ENCODE results near the gene KRTAP2-4. TPM values are rescaled to one million over a fixed set of nuclear protein-coding genes. Genes with fewer than 3 reads are reported as not detected.

KRTAP2-4 gene
- total and polyA plus RNA-seq, 2 of the 4 experiments (the other 2 are of a cell fraction), result not detected

DNA sequence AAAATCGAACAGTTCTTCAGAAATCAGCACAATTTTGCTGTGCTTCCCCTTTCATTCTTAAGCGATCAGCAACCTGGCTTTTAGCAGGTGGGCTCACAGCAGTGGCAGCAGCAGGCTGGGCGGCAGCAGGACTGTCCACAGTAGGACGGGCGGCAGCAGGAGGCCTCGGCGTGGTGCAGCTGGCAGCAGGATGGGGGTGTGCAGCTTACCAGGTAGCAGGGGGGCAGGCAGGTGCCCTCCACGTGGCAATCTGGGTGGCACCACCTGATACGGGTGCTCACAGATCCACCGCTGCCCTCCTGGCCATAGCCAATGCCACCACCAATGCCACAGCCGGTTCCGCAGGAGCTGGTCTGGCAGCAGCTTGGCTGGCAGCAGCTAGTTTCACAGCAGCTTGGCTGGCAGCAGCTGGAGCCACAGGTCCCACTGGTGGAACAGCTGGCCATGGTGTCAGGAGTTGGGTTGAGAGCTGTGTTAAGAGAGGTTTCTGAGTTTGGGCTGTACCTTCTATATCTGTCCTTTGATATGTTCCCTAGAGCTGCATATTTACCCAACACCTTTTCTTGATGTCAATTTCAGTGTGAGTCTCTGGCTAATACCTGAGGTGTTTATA is 35.9 kb downstream of the KRTAP2-4 start, which contains the start of gene KRTAP1-4:
Gene KRTAP1-4 (minus strand): TSS at position 563 of the 613 bp plus-strand sequence. CDS start 117 bp downstream, at position 446.
- POLR2A ChIA-PET (ENCODE audit: unreplicated experiment), result no interaction called here
- Histone ChIP-seq H3K4me2 (ENCODE audit: low read depth, low read length) (no peak within 1 kb of the TSS), H3K4ac (ENCODE audit: low read depth, low read length) (peak within 1 kb of the TSS; percentile 64), H4K20me1 (ENCODE audit: insufficient read depth, low read length) (no peaks in the 10 kb centered on the region), H4K8ac (ENCODE audit: low read depth in 2 of 2, low read length in 2 of 2) (peak within 1 kb of the TSS in 1 of 2 experiments; percentile 2; a peak in 2 of 4 replicates), H2BK15ac (ENCODE audit: low read depth, low read length) (peak within 1 kb of the TSS; percentile 82), H3K14ac (replicated peaks; ENCODE audit: low read depth, low read length) (peak within 1 kb of the TSS; percentile 63; the same call in 1 of the 2 replicates), H3K27ac (ENCODE audit: insufficient read depth, low read length) (no peak within 1 kb of the TSS), H4K5ac (ENCODE audit: low read depth, low read length) (peak within 1 kb of the TSS; percentile 69; the same call in 1 of the 2 replicates), H4K91ac (ENCODE audit: insufficient read depth, low read depth, low read length) (peak within 1 kb of the TSS; percentile 33; the same call in 1 of the 2 replicates), H3K9me1 (ENCODE audit: insufficient read depth, low read length) (peaks cover 7% of the 10 kb centered on the region), H3K9ac (ENCODE audit: low read depth, low read length) (no peak within 1 kb of the TSS), H3K79me1 (ENCODE audit: low read depth in 1 of 2, low read length in 2 of 2) (no peaks in the 10 kb centered on the region), H3K18ac (ENCODE audit: low read depth, low read length) (peak within 1 kb of the TSS; percentile 74), H2AK9ac (replicated peaks; ENCODE audit: low read depth, low read length, poor library complexity) (no peak within 1 kb of the TSS), H3K56ac (ENCODE audit: extremely low read depth, insufficient read depth, low read length) (no peak within 1 kb of the TSS), H2BK120ac (ENCODE audit: low read depth, low read length) (peak within 1 kb of the TSS; percentile 48), H3K4me1 (ENCODE audit: control insufficient read depth, insufficient read depth, low read length) (peaks cover 13% of the 10 kb centered on the region), H2BK5ac (ENCODE audit: low read depth, low read length, poor library complexity, severe bottlenecking) (peak within 1 kb of the TSS; percentile 41), H2AFZ (replicated peaks; ENCODE audit: low read length, poor library complexity) (no peak within 1 kb of the TSS), H3K27me3 (ENCODE audit: control insufficient read depth, insufficient read depth, low read length) (no peaks in the 10 kb centered on the region), H2BK20ac (ENCODE audit: low read depth, low read length) (peak within 1 kb of the TSS; percentile 66), H2AK5ac (ENCODE audit: low read depth, low read length) (peak within 1 kb of the TSS; percentile 91), H3K36me3 (ENCODE audit: control insufficient read depth, insufficient read depth, low read length) (no peaks in the 10 kb centered on the region), H3K4me3 (ENCODE audit: insufficient read depth, low read depth, low read length) (no peak within 1 kb of the TSS), H3K9me3 (ENCODE audit: control insufficient read depth, insufficient read depth, low read length) (no peaks in the 10 kb centered on the region), H3K23ac (ENCODE audit: low read depth, low read length) (0 out of 2 replicates have a peak within 1 kb of the TSS, but pooled peaks have one; percentile 11)
- CTCF ChIA-PET, result no interaction called here
- BruUV-seq (replicated peaks), result no TSS peak
- no peak for ATAC-seq (ENCODE audit: low read depth)
- WGBS, 2 experiments (ENCODE audit: extremely low coverage in 2 of 2, insufficient read length in 1 of 2), result 100% methylated on average over 2 of the region's 12 CpGs; no CpG with 5 or more reads in 1 of the 2 experiments
- in situ Hi-C loops (cut with MboI; ENCODE audit: low sequenced_read_pairs) (no loop called here), intact Hi-C loops (cut with micrococcal nuclease) (no loop called here), dilution Hi-C loops (cut with HindIII; ENCODE audit: low sequenced_read_pairs, unreplicated experiment) (no loop called here)
- TF ChIP-seq MAFK (IDR thresholded peaks at IDR 0.05; ENCODE audit: low read depth, low read length), result no peak
- TF ChIP-seq, protein P1, sequence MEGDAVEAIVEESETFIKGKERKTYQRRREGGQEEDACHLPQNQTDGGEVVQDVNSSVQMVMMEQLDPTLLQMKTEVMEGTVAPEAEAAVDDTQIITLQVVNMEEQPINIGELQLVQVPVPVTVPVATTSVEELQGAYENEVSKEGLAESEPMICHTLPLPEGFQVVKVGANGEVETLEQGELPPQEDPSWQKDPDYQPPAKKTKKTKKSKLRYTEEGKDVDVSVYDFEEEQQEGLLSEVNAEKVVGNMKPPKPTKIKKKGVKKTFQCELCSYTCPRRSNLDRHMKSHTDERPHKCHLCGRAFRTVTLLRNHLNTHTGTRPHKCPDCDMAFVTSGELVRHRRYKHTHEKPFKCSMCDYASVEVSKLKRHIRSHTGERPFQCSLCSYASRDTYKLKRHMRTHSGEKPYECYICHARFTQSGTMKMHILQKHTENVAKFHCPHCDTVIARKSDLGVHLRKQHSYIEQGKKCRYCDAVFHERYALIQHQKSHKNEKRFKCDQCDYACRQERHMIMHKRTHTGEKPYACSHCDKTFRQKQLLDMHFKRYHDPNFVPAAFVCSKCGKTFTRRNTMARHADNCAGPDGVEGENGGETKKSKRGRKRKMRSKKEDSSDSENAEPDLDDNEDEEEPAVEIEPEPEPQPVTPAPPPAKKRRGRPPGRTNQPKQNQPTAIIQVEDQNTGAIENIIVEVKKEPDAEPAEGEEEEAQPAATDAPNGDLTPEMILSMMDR (conservative IDR thresholded peaks at IDR 0.05; ENCODE audit: low read depth, low read length), result no peak
- no peak for TF ChIP-seq RFX5 (IDR thresholded peaks at IDR 0.05; ENCODE audit: low read depth, low read length)
- TF ChIP-seq RAD21 (IDR thresholded peaks at IDR 0.05; ENCODE audit: low read length), result no peak
- TF ChIP-seq CEBPB (IDR thresholded peaks at IDR 0.05; ENCODE audit: low read depth, low read length), result no peak
- no peak for TF ChIP-seq BHLHE40 (IDR thresholded peaks at IDR 0.05; ENCODE audit: low read depth, low read length)
- TF ChIP-seq NFE2L2 (IDR thresholded peaks at IDR 0.05; ENCODE audit: low read depth, low read length), result no peak
- no peak for TF ChIP-seq FOS (IDR thresholded peaks at IDR 0.05; ENCODE audit: low read depth, low read length)
- TF ChIP-seq POLR2A (IDR thresholded peaks at IDR 0.05; ENCODE audit: low read depth, low read length), result no peak
- no peak for TF ChIP-seq SMC3 (IDR thresholded peaks at IDR 0.05; ENCODE audit: low read depth, low read length)
- no peak for TF ChIP-seq MAZ (IDR thresholded peaks at IDR 0.05; ENCODE audit: borderline replicate concordance, low read depth, low read length)
- no peak for TF ChIP-seq CHD1 (IDR thresholded peaks at IDR 0.05; ENCODE audit: low read depth, low read length)
- TF ChIP-seq RCOR1 (IDR thresholded peaks at IDR 0.05; ENCODE audit: insufficient replicate concordance, low read length), result no peak
- TF ChIP-seq MXI1 (IDR thresholded peaks at IDR 0.05; ENCODE audit: borderline replicate concordance, low read depth, low read length), result no peak
- TF ChIP-seq, protein P2, sequence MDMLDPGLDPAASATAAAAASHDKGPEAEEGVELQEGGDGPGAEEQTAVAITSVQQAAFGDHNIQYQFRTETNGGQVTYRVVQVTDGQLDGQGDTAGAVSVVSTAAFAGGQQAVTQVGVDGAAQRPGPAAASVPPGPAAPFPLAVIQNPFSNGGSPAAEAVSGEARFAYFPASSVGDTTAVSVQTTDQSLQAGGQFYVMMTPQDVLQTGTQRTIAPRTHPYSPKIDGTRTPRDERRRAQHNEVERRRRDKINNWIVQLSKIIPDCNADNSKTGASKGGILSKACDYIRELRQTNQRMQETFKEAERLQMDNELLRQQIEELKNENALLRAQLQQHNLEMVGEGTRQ (IDR thresholded peaks at IDR 0.05; ENCODE audit: low read depth, low read length), result no peak
- TF ChIP-seq, protein P3, sequence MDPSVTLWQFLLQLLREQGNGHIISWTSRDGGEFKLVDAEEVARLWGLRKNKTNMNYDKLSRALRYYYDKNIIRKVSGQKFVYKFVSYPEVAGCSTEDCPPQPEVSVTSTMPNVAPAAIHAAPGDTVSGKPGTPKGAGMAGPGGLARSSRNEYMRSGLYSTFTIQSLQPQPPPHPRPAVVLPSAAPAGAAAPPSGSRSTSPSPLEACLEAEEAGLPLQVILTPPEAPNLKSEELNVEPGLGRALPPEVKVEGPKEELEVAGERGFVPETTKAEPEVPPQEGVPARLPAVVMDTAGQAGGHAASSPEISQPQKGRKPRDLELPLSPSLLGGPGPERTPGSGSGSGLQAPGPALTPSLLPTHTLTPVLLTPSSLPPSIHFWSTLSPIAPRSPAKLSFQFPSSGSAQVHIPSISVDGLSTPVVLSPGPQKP (IDR thresholded peaks at IDR 0.05; ENCODE audit: borderline replicate concordance, low read depth, low read length), result no peak
- DNase-seq, result no peak

All from IMR-90 (cell line).